Measurements from ENCODE around the gene AUTS2. TPM values are rescaled to one million over a fixed set of nuclear protein-coding genes. Genes with fewer than 3 reads are reported as not detected.

The AUTS2 gene
- total and polyA plus RNA-seq, 4 donors: 4.9 to 24.4 (median 7.0) TPM

GRCh38 chr7:69653806-69654205, 55.5 kb downstream of the AUTS2 start:
- no peak overlapping the region for H3K4me3 ChIP-seq (ENCODE audit: low read depth in 1 of 3, low read length in 3 of 3)
- 93% methylated on average over 2 of the region's 2 CpGs for WGBS
- H3K36me3 ChIP-seq (ENCODE audit: control insufficient read depth in 4 of 4, insufficient read depth in 3 of 4, low read depth in 1 of 4, low read length in 3 of 4): no peaks in the 10 kb centered on the region
- no peak overlapping the region for H3K9ac ChIP-seq (ENCODE audit: low read depth in 1 of 2, low read length in 2 of 2)
- DNase-seq (ENCODE audit: low spot score): no peak
- no peaks in the 10 kb centered on the region for H3K9me3 ChIP-seq (ENCODE audit: control insufficient read depth in 4 of 4, low read length in 3 of 4)
- peaks cover 0 to 6% (median 4%) of the 10 kb centered on the region in 4 donors for H3K4me1 ChIP-seq (ENCODE audit: control insufficient read depth in 4 of 4, insufficient read depth in 4 of 4, low read length in 3 of 4)
- no peak for TF ChIP-seq GABPA (IDR thresholded peaks at IDR 0.05 in 1 of 2, conservative IDR thresholded peaks at IDR 0.05 in 1 of 2)
- no peak for TF ChIP-seq HNF4G (IDR thresholded peaks at IDR 0.05)
- no peak for TF ChIP-seq FOXA2 (IDR thresholded peaks at IDR 0.05)
- no peak for TF ChIP-seq TAF1 (conservative IDR thresholded peaks at IDR 0.05)
- no peak for TF ChIP-seq YY1 (IDR thresholded peaks at IDR 0.05)
- no peak for TF ChIP-seq MAX (IDR thresholded peaks at IDR 0.05)
- no peak for TF ChIP-seq SP1 (IDR thresholded peaks at IDR 0.05)
- no peak for TF ChIP-seq RAD21 (IDR thresholded peaks at IDR 0.05)
- TF ChIP-seq ATF3 (IDR thresholded peaks at IDR 0.05): no peak
- no peaks in the 10 kb centered on the region for H3K27me3 ChIP-seq (ENCODE audit: control insufficient read depth in 4 of 4, insufficient read depth in 4 of 4, low read length in 3 of 4)
- H3K27ac ChIP-seq (ENCODE audit: low read depth in 1 of 2, low read length in 2 of 2): no peak overlapping the region

- 16% methylated on average over 2 of the region's 2 CpGs for WGBS
- no peaks in the 10 kb centered on the region for H3K9me3 ChIP-seq (ENCODE audit: control insufficient read depth in 4 of 4, low read length in 3 of 4)
- H3K27ac ChIP-seq (ENCODE audit: low read depth in 1 of 2, low read length in 2 of 2): peak overlapping the region in 1 of 2 donors; percentile 9
- H3K36me3 ChIP-seq (ENCODE audit: control insufficient read depth in 4 of 4, insufficient read depth in 3 of 4, low read depth in 1 of 4, low read length in 3 of 4): no peaks in the 10 kb centered on the region
- DNase-seq (ENCODE audit: low spot score): no peak
- H3K4me1 ChIP-seq (ENCODE audit: control insufficient read depth in 4 of 4, insufficient read depth in 4 of 4, low read length in 3 of 4): peaks cover 0 to 6% (median 4%) of the 10 kb centered on the region in 4 donors
- TF ChIP-seq REST (IDR thresholded peaks at IDR 0.05) (no peak), SP1 (IDR thresholded peaks at IDR 0.05) (peak; percentile 37), NR2F2 (IDR thresholded peaks at IDR 0.05) (peak; percentile 59), MAX (IDR thresholded peaks at IDR 0.05) (peak; percentile 25), EGR1 (IDR thresholded peaks at IDR 0.05; ENCODE audit: low read depth in 2 of 2) (no peak), HNF4A (conservative IDR thresholded peaks at IDR 0.05) (peak; percentile 33 to 45), JUND (IDR thresholded peaks at IDR 0.05) (peak; percentile 16 to 36), FOXA1 (IDR thresholded peaks at IDR 0.05) (peak; percentile 94), ATF3 (IDR thresholded peaks at IDR 0.05) (peak; percentile 94), RAD21 (IDR thresholded peaks at IDR 0.05) (peak; percentile 40 to 57), GABPA (IDR thresholded peaks at IDR 0.05 in 1 of 2, conservative IDR thresholded peaks at IDR 0.05 in 1 of 2) (peak; percentile 45 to 74), FOXA2 (IDR thresholded peaks at IDR 0.05) (peak; percentile 98), ZBTB33 (IDR thresholded peaks at IDR 0.05) (no peak), YY1 (IDR thresholded peaks at IDR 0.05) (no peak), RXRA (IDR thresholded peaks at IDR 0.05) (peak; percentile 67 to 82)
- no peak overlapping the region for H3K9ac ChIP-seq (ENCODE audit: low read depth in 1 of 2, low read length in 2 of 2)
- H3K27me3 ChIP-seq (ENCODE audit: control insufficient read depth in 4 of 4, insufficient read depth in 4 of 4, low read length in 3 of 4): no peaks in the 10 kb centered on the region
- H3K4me3 ChIP-seq (ENCODE audit: low read depth in 1 of 3, low read length in 3 of 3): no peak overlapping the region
These were observed 56.1 kb downstream of the AUTS2 start for GRCh38 chr7:69654381-69654780.
